HG03064 (cell line): ENCODE results near the gene SPATA7.
"Not testable (repeated sequence)": the region's sequence is repeated elsewhere in the genome, so short reads cannot be mapped to it uniquely, and the experiment has no call there.

Experiments used
- ATAC-seq: cut with Tn5 transposase; IDR thresholded peaks from one replicate; pipeline ENCODE4 v1.9.1; 2021; ENCODE audit warnings: low read depth; ENCODE audit not compliant: unreplicated experiment

SPATA7 gene, protein sequence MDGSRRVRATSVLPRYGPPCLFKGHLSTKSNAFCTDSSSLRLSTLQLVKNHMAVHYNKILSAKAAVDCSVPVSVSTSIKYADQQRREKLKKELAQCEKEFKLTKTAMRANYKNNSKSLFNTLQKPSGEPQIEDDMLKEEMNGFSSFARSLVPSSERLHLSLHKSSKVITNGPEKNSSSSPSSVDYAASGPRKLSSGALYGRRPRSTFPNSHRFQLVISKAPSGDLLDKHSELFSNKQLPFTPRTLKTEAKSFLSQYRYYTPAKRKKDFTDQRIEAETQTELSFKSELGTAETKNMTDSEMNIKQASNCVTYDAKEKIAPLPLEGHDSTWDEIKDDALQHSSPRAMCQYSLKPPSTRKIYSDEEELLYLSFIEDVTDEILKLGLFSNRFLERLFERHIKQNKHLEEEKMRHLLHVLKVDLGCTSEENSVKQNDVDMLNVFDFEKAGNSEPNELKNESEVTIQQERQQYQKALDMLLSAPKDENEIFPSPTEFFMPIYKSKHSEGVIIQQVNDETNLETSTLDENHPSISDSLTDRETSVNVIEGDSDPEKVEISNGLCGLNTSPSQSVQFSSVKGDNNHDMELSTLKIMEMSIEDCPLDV

DNA sequence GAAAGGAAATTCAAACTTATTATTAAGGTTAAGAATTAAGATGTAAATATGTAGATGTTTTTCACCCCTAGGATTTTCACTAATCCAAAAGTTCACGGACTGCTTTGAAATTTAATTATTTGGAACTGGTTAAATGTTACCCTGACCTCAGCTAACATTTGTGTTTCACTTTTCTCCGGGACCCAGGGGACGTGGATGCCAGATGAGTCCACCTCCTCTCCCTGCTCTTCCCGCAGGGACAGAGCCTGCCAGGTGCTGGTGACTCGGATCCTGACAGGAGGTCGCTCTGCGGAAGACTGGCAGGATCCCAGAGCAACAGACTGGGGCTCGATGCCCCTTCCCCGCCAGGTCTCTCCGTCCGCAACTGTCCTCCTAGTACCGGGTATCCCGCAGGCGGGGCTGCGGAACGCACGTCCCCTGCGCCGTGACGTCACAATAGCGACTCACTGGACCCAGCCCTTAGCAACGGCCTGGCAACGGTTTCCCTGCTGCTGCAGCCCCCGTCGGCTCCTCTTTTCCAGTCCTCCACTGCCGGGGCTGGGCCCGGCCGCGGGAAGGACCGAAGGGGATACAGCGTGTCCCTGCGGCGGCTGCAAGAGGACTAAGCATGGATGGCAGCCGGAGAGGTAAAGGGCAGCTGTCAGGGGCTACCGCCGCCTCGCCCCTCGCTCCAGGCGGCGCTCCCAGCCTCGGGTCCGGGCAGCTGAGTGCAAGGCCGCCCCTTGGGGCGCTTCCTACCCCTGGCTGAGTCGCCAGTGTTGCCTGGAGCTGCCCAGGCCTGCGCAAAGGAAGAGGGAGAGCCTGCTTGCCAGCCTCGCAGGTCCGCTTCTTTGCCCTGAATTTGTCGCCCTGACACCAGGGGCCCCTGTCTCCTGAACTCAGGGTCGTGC, at the start of gene SPATA7:
Gene SPATA7 (plus strand): TSS at position 446 of the 890 bp plus-strand sequence. CDS start 162 bp downstream, at position 608.
- peak; percentile 100 for ATAC-seq

DNA sequence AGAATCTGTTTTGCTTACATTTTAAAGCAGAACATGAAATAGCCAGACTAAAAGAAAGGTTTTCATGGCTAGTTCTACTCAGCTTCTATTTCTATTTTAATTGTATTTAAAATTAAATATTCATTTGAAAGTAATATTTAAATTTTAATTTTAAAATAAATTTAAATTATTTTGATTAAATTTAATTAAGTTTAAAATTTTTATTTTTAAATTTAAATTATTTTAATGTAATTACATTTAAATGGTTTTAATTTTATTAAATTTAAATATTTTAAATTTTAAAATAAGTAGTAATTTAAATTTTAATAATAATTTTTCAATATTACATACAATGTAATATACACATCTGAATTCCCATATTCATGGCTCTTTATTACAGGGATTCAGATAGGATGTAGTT, 45.1 kb upstream of the SPATA7 start:
- ATAC-seq: no peak

- no peak for ATAC-seq
These were observed 42.5 kb upstream of the SPATA7 start for GRCh38 chr14:88342980-88343379.

DNA sequence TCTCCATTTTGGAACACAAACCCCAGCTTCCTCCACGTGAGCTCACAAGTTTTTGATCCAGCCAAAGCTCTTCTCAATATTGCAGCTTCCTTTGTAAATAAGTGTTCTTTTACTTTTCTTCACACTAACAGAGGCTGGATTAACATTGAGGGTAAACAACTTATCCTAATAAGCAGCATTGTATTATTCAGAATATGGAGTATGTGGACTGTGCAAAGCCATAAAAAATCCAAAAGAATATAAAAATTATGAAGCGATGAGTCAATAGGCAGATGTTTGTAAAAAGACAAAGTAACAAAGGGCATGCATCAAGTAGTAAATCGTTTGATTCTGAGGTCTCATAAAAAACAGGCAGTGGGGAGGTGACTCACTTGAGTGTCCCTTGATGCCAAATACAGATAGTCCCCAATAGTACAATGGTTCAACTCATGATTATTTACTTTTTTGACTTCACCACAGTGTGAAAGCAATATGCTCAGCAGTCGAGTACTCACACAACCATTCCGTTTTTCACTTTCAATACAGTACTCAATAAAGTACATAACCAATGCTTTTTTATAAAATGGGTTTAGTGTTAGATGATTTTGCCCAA, 39.3 kb upstream of the SPATA7 start:
- no peak for ATAC-seq

- no peak for ATAC-seq
These were observed 36.9 kb upstream of the SPATA7 start for GRCh38 chr14:88348546-88348945.

- ATAC-seq: no peak
These were observed 33.3 kb upstream of the SPATA7 start for GRCh38 chr14:88351966-88352691.

DNA sequence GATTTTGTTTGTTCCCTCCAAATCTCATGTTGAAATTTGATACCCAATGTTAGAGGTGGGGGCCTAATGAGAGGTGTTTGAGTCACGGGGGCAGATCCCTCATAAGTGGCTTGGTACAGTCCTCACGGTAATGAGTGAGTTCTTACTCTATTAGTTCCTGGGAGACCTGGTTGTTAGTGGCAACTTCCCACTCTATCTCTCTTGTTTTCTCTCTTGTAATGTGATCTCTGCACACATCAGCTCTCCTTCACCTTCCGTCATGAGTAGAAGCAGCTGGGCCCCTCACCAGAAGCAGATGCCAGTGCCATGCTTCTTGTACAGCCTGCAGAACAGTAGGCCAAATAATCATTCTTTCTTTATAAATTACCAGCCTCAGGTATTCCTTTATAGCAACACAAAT, 32.8 kb upstream of the SPATA7 start:
- no peak for ATAC-seq

DNA sequence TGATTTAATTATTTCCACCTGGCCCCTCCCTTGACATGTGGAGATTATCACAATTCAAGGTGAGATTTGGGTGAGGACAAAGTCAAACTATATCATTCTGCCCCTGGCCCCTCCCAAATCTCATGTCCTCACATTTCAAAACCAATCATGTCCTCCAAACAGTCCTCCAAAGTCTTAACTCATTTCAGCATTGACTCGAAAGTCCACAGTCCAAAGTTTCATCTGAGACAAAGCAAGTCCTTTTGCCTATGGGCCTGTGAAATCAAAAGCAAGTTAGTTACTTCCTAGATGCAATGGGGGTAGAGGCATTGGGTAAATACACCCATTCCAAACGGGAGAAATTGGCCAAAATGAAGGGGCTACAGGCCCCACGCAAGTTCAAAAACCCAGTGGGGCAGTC, 31.1 kb upstream of the SPATA7 start:
- no peak for ATAC-seq

DNA sequence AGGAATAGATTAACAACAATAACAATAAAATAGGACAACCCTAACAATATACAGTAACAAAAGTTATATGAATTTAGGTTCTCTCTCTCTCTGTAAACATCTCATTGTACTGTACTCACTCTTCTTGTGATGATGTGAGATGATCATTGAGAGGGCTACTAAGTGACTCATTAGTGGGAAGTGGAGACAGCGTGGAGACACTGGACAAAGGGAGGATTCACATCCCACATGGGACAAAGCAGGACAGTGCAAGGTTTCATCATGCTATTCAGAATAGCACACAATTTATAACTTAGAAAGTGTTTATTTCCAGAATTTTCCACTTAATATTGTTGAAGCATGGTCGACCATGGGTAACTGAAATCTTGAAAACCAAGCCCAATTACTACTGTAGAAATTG, 26.0 kb upstream of the SPATA7 start:
- no peak for ATAC-seq

DNA sequence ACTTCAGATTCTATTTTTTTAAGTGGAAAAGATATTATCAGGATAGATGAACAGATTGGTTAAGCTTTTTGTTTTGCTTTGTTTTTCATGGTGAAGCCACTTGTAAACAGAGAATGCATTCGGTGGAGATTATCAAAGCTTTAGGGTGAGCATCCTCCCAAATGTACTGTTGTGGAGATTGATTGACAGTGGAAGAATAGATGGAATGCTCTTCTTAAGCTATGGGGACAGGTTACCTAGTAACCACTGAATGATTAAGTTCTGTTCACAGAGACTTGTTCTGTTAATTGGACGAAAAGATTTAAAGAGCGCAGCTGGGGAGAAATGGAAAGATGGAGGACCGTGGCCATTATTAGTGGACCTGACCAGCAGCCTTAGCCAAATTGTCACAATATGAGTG, 21.8 kb upstream of the SPATA7 start:
- ATAC-seq: no peak

- no peak for ATAC-seq
These were observed 20.6 kb upstream of the SPATA7 start for GRCh38 chr14:88364710-88365413.

GRCh38 chr14:88369496-88369895, 16.0 kb upstream of the SPATA7 start:
- ATAC-seq: no peak

DNA sequence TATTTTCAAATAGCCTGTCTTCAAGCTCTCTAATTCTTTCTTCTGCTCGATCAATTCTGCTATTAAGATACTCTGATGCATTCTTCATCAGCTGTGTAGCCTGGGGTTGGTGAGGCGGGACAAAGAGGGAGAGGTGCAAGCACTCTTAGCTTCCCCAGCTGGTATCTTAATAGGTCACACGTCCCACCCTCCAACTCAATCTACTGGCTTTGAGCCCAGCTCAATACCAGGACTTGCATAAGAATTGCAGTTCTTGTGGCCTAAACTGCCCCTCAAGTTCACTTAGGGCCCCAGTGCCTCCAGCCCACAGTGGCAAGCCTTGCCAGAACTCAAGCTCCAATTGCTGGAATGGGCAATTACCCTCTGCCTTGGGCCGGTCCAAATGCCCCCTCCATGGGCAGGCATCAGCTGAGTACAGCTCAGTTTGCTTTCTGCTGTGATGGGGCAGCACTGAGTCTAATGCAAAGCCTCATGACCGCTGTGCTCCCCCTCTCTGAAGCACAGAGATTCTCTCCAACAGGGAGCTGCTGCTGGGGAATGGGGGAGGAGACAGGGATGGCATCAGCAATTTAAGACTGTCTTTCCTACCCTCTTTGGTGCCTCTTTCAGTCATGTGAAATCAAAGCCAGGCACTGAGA, 5.6 kb upstream of the SPATA7 start:
- ATAC-seq: no peak

- no peak for ATAC-seq
These were observed 5.1 kb upstream of the SPATA7 start for GRCh38 chr14:88380405-88380804.

GRCh38 chr14:88381634-88382033, 3.8 kb upstream of the SPATA7 start:
- not testable (repeated sequence) for ATAC-seq

DNA sequence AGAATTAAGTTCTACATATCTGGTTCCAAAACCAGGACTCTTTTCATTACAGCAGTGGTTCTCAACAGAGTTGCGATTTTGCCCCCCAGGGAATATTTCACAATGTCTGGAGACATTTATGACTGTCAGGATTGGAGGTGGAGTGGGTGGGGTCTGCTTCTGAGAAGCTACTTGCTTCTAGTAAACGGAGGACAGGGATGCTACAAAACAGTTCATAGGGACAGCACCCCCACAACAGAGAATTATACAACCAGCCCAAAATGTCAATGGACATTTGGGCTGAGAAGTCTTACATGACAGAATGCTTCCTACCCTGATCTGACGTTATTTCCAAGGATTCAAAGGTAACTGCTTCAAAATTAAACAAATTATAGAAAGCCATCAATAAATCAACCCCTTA, 739 bp upstream of the SPATA7 start:
- no peak for ATAC-seq

- ATAC-seq: no peak
These were observed 868 bp downstream of the SPATA7 start for GRCh38 chr14:88386256-88386794.

- no peak for ATAC-seq
These were observed 3.4 kb downstream of the SPATA7 start for GRCh38 chr14:88388741-88389282.

DNA sequence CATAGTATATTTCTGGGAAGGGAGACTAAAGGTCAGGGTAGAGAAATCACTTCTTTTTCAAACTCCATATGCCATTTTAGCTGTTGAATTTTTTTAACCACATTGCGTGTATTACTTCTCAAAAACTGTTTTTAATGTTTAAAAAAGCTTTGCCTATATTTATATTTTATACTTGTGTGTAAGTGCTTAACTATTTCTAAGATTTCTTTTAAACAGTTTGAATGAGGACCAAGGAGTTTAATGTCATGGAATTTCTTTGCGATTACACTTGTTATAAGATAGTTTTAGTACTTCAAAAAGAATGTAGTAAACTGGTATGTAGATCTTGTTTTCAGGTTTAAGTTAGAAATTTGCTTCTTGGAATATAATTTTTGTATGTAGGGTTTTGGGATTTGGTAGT, 7.2 kb downstream of the SPATA7 start:
- no peak for ATAC-seq
